BLaER1 (cell line): Measurements from ENCODE around the gene ARID3C.

ENCODE experiments used
- H3K27ac ChIP-seq: shearing (Covaris generic); formaldehyde crosslinking; 2 replicates; pipeline ENCODE4 v1.8.1; 2022
- H3K27me3 ChIP-seq: shearing (Covaris generic); formaldehyde crosslinking; 2 replicates; pipeline ENCODE4 v1.8.1; 2022
- H3K36me3 ChIP-seq: shearing (Covaris generic); formaldehyde crosslinking; 2 replicates; pipeline ENCODE4 v1.8.1; 2022
- H3K4me1 ChIP-seq: shearing (Covaris generic); formaldehyde crosslinking; 2 replicates; pipeline ENCODE4 v1.8.1; 2022
- H3K4me2 ChIP-seq: shearing (Covaris generic); formaldehyde crosslinking; 2 replicates; pipeline ENCODE4 v1.8.1; 2022
- H3K4me3 ChIP-seq: shearing (Covaris generic); formaldehyde crosslinking; 2 replicates; pipeline ENCODE4 v1.8.1; 2022
- H3K9ac ChIP-seq: shearing (Covaris generic); formaldehyde crosslinking; 2 replicates; pipeline ENCODE4 v1.8.1; 2022
- H3K9me3 ChIP-seq: shearing (Covaris generic); formaldehyde crosslinking; 2 replicates; pipeline ENCODE4 v1.8.1; 2022
- H4K20me1 ChIP-seq: shearing (Covaris generic); formaldehyde crosslinking; 2 replicates; pipeline ENCODE4 v1.8.1; 2022
- Cebpa-rat ChIP-seq: shearing (Covaris generic); IDR thresholded peaks from 2 replicates; pipeline ENCODE4 v1.8.1; 2022

ARID3C gene

DNA sequence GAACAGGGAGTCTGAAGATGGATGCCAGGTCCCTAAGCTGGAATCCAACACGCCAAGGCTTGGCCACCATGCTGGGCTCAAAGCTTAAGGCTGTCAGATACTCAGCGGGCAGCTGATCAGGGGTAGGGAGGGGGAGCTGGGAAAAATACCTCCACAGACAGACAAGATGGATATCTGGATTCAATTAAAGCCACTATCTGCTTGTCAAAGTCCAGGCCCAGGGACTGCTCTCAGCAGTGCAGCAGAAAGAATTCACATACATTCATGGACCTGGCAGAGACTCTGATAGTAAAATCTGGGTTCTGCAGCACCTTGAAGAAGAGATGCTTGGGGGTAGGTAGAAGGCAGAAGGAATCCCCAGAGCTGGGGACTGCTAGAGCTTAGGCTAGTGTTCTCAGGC, 13.7 kb downstream of the ARID3C start:
- peaks cover 19% of the 10 kb centered on the region for H3K27me3 ChIP-seq
- no peak overlapping the region for H3K9ac ChIP-seq
- H3K27ac ChIP-seq, result no peak overlapping the region
- TF ChIP-seq Cebpa-rat, result no peak
- no peaks in the 10 kb centered on the region for H4K20me1 ChIP-seq
- no peak overlapping the region for H3K4me2 ChIP-seq
- H3K4me1 ChIP-seq, result peaks cover 26% of the 10 kb centered on the region
- H3K36me3 ChIP-seq, result peaks cover 37% of the 10 kb centered on the region; the same call in 1 of the 2 replicates
- H3K4me3 ChIP-seq, result no peak overlapping the region
- peaks cover 4% of the 10 kb centered on the region for H3K9me3 ChIP-seq

DNA sequence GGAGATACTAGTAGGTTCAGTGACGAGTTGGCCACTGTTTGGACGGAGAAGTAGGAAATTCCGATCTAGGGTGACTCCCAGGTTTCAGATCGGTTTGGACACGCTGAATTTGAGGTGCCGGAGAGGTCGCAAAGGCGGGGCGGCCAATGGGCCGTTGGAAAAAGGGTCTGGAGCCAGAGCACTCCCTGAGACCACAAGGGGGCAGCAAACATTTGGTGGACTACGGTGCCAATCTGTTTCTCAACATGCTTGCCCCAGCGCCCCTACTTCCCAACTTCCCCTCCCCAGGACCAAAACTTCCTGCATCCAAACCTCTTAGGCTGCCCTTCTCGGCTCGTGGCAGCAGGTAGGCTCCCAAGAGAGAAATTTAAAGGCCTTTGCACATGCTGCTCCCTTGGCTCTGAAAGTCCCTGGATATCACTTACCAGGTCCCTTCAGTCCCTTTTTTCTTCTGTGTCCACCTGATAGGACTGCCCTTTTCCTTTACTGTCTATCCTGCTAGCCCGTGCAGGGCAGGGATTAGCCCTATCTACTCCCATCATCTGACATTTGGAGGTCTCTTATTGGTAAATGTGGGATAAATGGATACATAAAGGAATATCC, 16.0 kb downstream of the ARID3C start:
- H3K27me3 ChIP-seq, result 0 out of 2 replicates have a peak, but pooled peaks cover 3% of the 10 kb centered on the region
- TF ChIP-seq Cebpa-rat, result no peak
- H3K27ac ChIP-seq, result peak overlapping the region; percentile 96
- H4K20me1 ChIP-seq, result no peaks in the 10 kb centered on the region
- peak overlapping the region; percentile 85 for H3K4me3 ChIP-seq
- H3K4me2 ChIP-seq, result peak overlapping the region; percentile 92
- peaks cover 34% of the 10 kb centered on the region; the same call in 1 of the 2 replicates for H3K36me3 ChIP-seq
- H3K9ac ChIP-seq, result peak overlapping the region; percentile 96
- H3K9me3 ChIP-seq, result no peaks in the 10 kb centered on the region
- peaks cover 20% of the 10 kb centered on the region for H3K4me1 ChIP-seq

DNA sequence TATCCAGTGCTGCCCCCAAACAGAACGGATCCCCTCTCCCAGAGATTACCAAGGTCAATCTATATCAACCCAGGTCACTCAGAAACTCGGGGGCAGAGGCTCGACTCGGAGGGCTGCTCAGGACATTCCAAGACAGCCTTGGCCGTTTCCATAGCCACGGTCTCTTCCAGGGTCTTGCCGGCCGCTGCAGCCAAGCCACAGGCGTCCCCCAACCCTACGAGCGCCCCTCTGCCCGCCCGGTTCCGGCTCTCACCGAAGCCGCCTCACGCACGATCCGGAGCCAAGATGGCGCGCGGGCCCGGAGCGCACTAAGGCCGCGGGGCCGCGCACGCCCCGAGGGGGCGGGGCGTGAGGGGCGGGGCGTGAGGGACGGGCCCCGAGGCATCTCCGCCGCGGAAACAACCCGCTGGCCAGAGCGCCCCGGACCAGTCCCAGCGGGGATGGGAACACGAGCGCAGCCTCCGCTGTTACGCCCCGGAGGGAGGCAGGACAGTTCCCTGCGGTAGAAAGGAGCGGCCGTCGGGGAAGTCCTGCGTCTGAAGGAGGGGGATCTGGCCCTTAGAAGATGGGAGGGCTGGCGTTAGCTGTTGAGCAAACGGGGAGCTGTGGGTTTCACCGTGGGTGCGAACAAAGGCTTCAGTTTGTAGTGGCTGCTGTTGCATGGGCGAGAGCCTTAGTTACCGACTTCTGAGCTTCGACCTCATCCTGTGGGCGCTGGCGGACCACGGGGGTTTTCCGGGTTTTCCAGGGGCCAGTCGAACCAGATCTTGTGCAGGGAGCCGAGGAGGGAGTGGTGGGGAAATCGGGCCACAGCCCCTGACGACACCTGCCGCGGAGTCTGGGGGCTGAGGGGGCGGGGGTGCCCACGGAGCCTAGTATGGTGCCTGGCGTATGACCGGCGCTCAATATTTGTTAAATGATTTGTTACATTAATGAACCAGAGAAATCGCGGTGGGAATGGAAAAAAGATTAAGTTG, 16.8 kb downstream of the ARID3C start, which contains the start of gene RPP25L:
TSS of gene RPP25L (minus strand) at position 287 of the 977 bp plus-strand sequence. CDS start 801 bp downstream, outside the sequence.
- Histone ChIP-seq H3K4me2 (peak within 1 kb of the TSS; percentile 92), H3K27ac (peak within 1 kb of the TSS; percentile 96), H3K9me3 (no peaks in the 10 kb centered on the region), H3K4me3 (peak within 1 kb of the TSS; percentile 85), H3K9ac (peak within 1 kb of the TSS; percentile 96), H4K20me1 (no peaks in the 10 kb centered on the region), H3K4me1 (peaks cover 20% of the 10 kb centered on the region), H3K27me3 (no peaks in the 10 kb centered on the region), H3K36me3 (peaks cover 26% of the 10 kb centered on the region; the same call in 1 of the 2 replicates)
- TF ChIP-seq Cebpa-rat, result no peak

DNA sequence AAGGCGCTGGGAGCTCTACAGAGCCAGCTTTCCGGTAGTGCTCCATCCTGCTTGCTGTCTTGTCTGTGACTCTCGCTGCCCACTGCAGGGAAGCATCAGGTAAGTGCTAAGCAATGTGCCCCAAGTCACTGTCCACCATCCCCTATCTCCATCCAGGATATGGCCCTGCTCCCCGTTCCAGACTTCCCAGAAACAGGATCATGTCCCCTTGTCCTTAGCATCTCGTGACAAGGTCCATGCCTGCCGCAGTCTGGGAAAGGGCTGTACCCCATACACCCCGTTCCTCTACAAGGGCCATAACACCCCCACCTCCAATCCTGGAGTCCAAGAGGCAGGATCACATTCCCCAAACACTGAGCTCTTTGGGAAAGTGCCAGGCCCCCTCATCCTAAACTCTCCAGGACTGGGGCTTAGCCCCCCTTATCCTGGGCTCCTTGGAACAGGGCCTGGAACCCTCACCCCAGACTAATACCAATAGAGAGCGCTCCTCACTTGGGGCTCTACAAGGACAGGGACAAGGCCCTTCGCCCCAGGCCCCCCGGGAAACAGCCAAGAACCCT, 17.5 kb downstream of the ARID3C start:
- Histone ChIP-seq H4K20me1 (no peaks in the 10 kb centered on the region), H3K27ac (peak overlapping the region; percentile 96)
- TF ChIP-seq Cebpa-rat, result no peak

DNA sequence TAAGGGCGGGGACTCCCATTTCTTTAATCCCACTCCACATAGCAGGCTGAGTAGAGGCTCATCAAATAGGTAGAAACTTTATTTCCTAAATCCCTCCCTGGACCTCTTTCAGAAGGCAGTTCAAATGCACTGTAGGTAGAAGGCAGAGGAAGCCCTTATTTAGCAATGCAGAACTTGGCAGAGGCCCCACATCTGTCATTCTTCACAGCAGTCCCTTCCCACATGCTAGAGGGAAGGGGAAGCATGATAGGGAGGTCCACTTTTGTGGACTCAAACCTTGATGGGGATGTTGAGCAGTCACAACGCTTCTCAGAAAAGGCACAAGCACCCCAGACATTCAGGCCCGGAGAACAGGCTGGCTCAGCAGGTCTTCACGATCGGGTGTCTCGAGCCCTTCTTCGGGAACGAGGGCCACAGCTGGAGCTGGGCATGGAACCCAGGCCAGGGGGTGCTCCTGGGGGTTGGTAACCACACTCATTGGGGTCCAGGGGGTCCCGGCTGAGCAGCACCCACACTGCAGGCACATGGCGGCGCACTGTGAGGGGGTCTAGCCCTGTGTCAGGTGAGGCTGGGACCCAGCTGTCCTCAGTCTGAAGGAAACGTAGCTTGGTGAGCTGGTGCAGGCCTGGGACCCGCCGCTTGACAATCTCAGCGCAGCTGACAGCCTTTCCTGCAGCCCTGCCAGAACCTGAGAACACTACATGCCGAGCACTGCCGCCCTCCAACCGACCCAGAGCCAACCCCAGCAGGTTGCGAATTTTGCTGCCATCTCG, 18.2 kb downstream of the ARID3C start:
- H3K36me3 ChIP-seq, result peaks cover 15% of the 10 kb centered on the region; the same call in 1 of the 2 replicates
- 0 out of 2 replicates have a peak overlapping the region, but pooled peaks have one; percentile 96 for H3K9ac ChIP-seq
- no peak for TF ChIP-seq Cebpa-rat
- peak overlapping the region; percentile 96 for H3K27ac ChIP-seq
- no peaks in the 10 kb centered on the region for H4K20me1 ChIP-seq
- H3K27me3 ChIP-seq, result no peaks in the 10 kb centered on the region
- H3K4me3 ChIP-seq, result peak overlapping the region; percentile 85
- peaks cover 20% of the 10 kb centered on the region for H3K4me1 ChIP-seq
- H3K9me3 ChIP-seq, result no peaks in the 10 kb centered on the region
- H3K4me2 ChIP-seq, result peak overlapping the region; percentile 92

More for the DNA sequence above, 17.5 kb downstream of the ARID3C start:
- H3K36me3 ChIP-seq, result peaks cover 19% of the 10 kb centered on the region; the same call in 1 of the 2 replicates
- H3K4me3 ChIP-seq, result peak overlapping the region; percentile 85
- peak overlapping the region; percentile 96 for H3K9ac ChIP-seq
- H3K27me3 ChIP-seq, result no peaks in the 10 kb centered on the region
- H3K4me2 ChIP-seq, result peak overlapping the region; percentile 92
- H3K4me1 ChIP-seq, result peaks cover 20% of the 10 kb centered on the region
- H3K9me3 ChIP-seq, result no peaks in the 10 kb centered on the region

DNA sequence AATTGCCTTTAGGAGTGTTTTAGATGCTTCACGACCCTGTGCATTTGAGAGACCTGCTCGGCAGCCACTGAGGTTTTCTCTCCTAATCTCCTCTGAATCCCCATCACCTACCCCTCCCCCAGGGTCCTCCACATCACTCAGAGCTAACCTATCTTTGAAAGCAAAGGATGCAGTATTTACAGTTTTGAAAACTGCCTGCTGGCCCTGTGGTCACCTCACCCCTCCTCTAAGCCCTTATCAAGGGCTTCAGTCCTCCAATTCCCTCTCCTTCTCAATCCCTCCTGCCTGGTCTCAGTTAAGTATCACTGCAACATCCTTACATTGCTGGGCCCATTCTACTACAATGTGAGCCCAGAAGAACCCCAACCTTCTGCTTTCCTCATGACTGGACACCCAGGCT, 21.5 kb downstream of the ARID3C start:
- Histone ChIP-seq H3K27ac (no peak overlapping the region), H3K4me1 (peaks cover 16% of the 10 kb centered on the region), H3K9ac (no peak overlapping the region), H3K27me3 (no peaks in the 10 kb centered on the region), H3K36me3 (peaks cover 10% of the 10 kb centered on the region; the same call in 1 of the 2 replicates), H4K20me1 (no peaks in the 10 kb centered on the region), H3K9me3 (no peaks in the 10 kb centered on the region), H3K4me2 (no peak overlapping the region), H3K4me3 (no peak overlapping the region)
- TF ChIP-seq Cebpa-rat, result no peak

DNA sequence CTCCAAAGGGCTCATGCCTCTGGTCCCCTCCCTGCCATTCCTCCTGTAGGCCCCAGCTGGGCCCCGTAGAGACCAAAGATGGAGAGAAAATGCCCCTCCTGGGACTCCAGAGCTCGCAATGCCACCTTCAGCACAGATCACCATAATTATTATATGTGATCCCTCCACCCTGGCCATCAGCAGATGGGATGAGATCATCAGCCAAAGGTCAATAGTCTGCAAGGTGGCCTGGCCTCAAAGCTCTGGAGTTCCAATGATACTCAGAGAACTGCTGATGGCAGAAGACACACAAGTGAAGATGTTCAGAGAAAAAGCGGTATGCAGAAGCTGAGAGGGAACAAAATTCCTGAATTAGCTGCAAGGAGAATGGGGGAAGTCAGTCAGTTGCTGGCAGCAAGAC, 22.0 kb downstream of the ARID3C start:
- H4K20me1 ChIP-seq, result no peaks in the 10 kb centered on the region
- no peak overlapping the region for H3K9ac ChIP-seq
- no peaks in the 10 kb centered on the region for H3K9me3 ChIP-seq
- no peak for TF ChIP-seq Cebpa-rat
- H3K4me2 ChIP-seq, result no peak overlapping the region
- peaks cover 10% of the 10 kb centered on the region; the same call in 1 of the 2 replicates for H3K36me3 ChIP-seq
- no peaks in the 10 kb centered on the region for H3K27me3 ChIP-seq
- H3K4me1 ChIP-seq, result peaks cover 16% of the 10 kb centered on the region
- H3K27ac ChIP-seq, result no peak overlapping the region
- no peak overlapping the region for H3K4me3 ChIP-seq

DNA sequence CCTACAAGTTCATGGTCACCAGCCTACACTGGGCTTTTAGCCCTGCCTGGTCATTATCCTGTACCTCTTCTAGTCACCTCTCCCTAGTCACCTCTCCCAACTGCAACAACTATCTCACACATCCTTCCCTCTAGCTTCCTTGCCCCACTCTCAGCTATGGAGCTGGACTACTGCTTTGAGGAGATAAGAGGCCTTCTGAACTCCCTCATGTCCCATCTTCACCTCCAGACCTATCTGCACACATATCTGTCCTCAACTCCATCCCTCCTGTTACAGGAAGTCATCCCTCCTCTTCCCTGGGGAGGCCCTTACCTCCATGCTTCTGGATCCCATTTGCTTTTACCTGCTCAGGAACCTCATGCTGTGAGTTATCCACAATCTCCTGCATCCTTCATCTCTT, 22.7 kb downstream of the ARID3C start:
- no peak overlapping the region for H3K27ac ChIP-seq
- TF ChIP-seq Cebpa-rat, result no peak
- H3K9me3 ChIP-seq, result no peaks in the 10 kb centered on the region
- H3K27me3 ChIP-seq, result no peaks in the 10 kb centered on the region
- no peak overlapping the region for H3K4me2 ChIP-seq
- no peaks in the 10 kb centered on the region for H4K20me1 ChIP-seq
- H3K36me3 ChIP-seq, result peaks cover 10% of the 10 kb centered on the region; the same call in 1 of the 2 replicates
- no peak overlapping the region for H3K9ac ChIP-seq
- peaks cover 12% of the 10 kb centered on the region for H3K4me1 ChIP-seq
- H3K4me3 ChIP-seq, result no peak overlapping the region
